ENCODE data around the gene FOXO3. TPM values are rescaled to one million over a fixed set of nuclear protein-coding genes. Genes with fewer than 3 reads are reported as not detected.
"Not testable (repeated sequence)": the region's sequence is repeated elsewhere in the genome, so short reads cannot be mapped to it uniquely, and the experiment has no call there.

Gene FOXO3
- total and polyA plus RNA-seq, 4 donors = 11.0 to 89.6 (median 44.1) TPM

- no peaks in the 10 kb centered on the region for H3K36me3 ChIP-seq (ENCODE audit: control insufficient read depth in 1 of 2, insufficient read depth in 2 of 2, low read length in 1 of 2)
- H3K4me1 ChIP-seq (ENCODE audit: control insufficient read depth in 1 of 2, insufficient read depth in 2 of 2, low read length in 2 of 2) = no peaks in the 10 kb centered on the region
- peak overlapping the region; percentile 78 to 95 for H3K27ac ChIP-seq (ENCODE audit: low read depth in 1 of 2, low read length in 2 of 2)
- DNase-seq (peak; percentile 96), ATAC-seq (ENCODE audit: low FRiP score) (peak; percentile 73)
- intact Hi-C loops (cut with DNase I) = loop anchor here (2.0 to 5.0 kb wide), 7 partner anchors 180 to 518 kb away; no protein-coding TSS in a partner anchor
- peak overlapping the region; percentile 81 to 94 for H3K4me3 ChIP-seq (ENCODE audit: low read length in 2 of 2)
- 0 to 1% methylated on average over 58 to 84 of the region's 84 CpGs for WGBS, 2 donors
- H3K27me3 ChIP-seq (ENCODE audit: control insufficient read depth in 1 of 2, insufficient read depth in 2 of 2, low read length in 1 of 2) = no peaks in the 10 kb centered on the region
- H3K9me3 ChIP-seq (ENCODE audit: control insufficient read depth, low read length) = no peaks in the 10 kb centered on the region
These were observed 1.4 kb upstream of the FOXO3 start for GRCh38 chr6:108559097-108559883.

GRCh38 chr6:108559884-108560462 lies 744 bp upstream of the FOXO3 start:
- ATAC-seq (ENCODE audit: low FRiP score) (peak; percentile 21), DNase-seq (peak; percentile 81 to 91)
- Histone ChIP-seq H3K4me1 (ENCODE audit: control insufficient read depth in 1 of 2, insufficient read depth in 2 of 2, low read length in 2 of 2) (no peaks in the 10 kb centered on the region), H3K4me3 (ENCODE audit: low read length in 2 of 2) (peak overlapping the region; percentile 81 to 93), H3K27me3 (ENCODE audit: control insufficient read depth in 1 of 2, insufficient read depth in 2 of 2, low read length in 1 of 2) (no peaks in the 10 kb centered on the region), H3K9me3 (ENCODE audit: control insufficient read depth, low read length) (no peaks in the 10 kb centered on the region), H3K36me3 (ENCODE audit: control insufficient read depth in 1 of 2, insufficient read depth in 2 of 2, low read length in 1 of 2) (no peaks in the 10 kb centered on the region), H3K27ac (ENCODE audit: low read depth in 1 of 2, low read length in 2 of 2) (peak overlapping the region; percentile 78 to 95)
- intact Hi-C loops (cut with DNase I) = loop anchor here (2.0 to 5.0 kb wide), 9 partner anchors 179 to 517 kb away; no protein-coding TSS in a partner anchor
- WGBS, 2 donors = 0% methylated on average over 45 to 64 of the region's 64 CpGs

GRCh38 chr6:108561309-108561647 lies 561 bp downstream of the FOXO3 start:
- not testable (repeated sequence) for H3K36me3 ChIP-seq (ENCODE audit: control insufficient read depth in 1 of 2, insufficient read depth in 2 of 2, low read length in 1 of 2); H3K9me3 ChIP-seq (ENCODE audit: control insufficient read depth, low read length); H3K27me3 ChIP-seq (ENCODE audit: control insufficient read depth in 1 of 2, insufficient read depth in 2 of 2, low read length in 1 of 2); ATAC-seq (ENCODE audit: low FRiP score); DNase-seq; H3K4me1 ChIP-seq (ENCODE audit: control insufficient read depth in 1 of 2, insufficient read depth in 2 of 2, low read length in 2 of 2)
- 0 to 2% methylated on average over 2 to 29 of the region's 40 CpGs for WGBS, 2 donors
- intact Hi-C loops (cut with DNase I) = loop anchor here in 1 of 2 donors (5.0 kb wide), 2 partner anchors 181 to 316 kb away; no protein-coding TSS in a partner anchor
- Histone ChIP-seq H3K27ac (ENCODE audit: low read depth in 1 of 2, low read length in 2 of 2) (peak overlapping the region in 1 of 2 donors; percentile 91), H3K4me3 (ENCODE audit: low read length in 2 of 2) (peak overlapping the region; percentile 81 to 93)

- Histone ChIP-seq H3K36me3 (ENCODE audit: control insufficient read depth in 1 of 2, insufficient read depth in 2 of 2, low read length in 1 of 2) (no peaks in the 10 kb centered on the region), H3K9me3 (ENCODE audit: control insufficient read depth, low read length) (no peaks in the 10 kb centered on the region), H3K27ac (ENCODE audit: low read depth in 1 of 2, low read length in 2 of 2) (peak overlapping the region in 1 of 2 donors; percentile 88), H3K27me3 (ENCODE audit: control insufficient read depth in 1 of 2, insufficient read depth in 2 of 2, low read length in 1 of 2) (no peaks in the 10 kb centered on the region), H3K4me1 (ENCODE audit: control insufficient read depth in 1 of 2, insufficient read depth in 2 of 2, low read length in 2 of 2) (peaks cover 0 to 5% of the 10 kb centered on the region in 2 donors), H3K4me3 (ENCODE audit: low read length in 2 of 2) (peak overlapping the region; percentile 71 to 81)
- ATAC-seq (ENCODE audit: low FRiP score) = no peak
- DNase-seq = peak; percentile 63 to 78
- 4 to 7% methylated on average over 46 of the region's 46 CpGs for WGBS, 2 donors
- intact Hi-C loops (cut with DNase I) = loop anchor here (2.0 to 5.0 kb wide), 3 partner anchors 91 to 315 kb away; no protein-coding TSS in a partner anchor
These were observed 1.2 kb downstream of the FOXO3 start for GRCh38 chr6:108561742-108562502.

- no peak for ATAC-seq (ENCODE audit: low FRiP score)
- peaks cover 0 to 11% of the 10 kb centered on the region in 2 donors for H3K4me1 ChIP-seq (ENCODE audit: control insufficient read depth in 1 of 2, insufficient read depth in 2 of 2, low read length in 2 of 2)
- H3K4me3 ChIP-seq (ENCODE audit: low read length in 2 of 2) = peak overlapping the region; percentile 71 to 81
- no peaks in the 10 kb centered on the region for H3K27me3 ChIP-seq (ENCODE audit: control insufficient read depth in 1 of 2, insufficient read depth in 2 of 2, low read length in 1 of 2)
- intact Hi-C loops (cut with DNase I) = loop anchor here (2.0 to 5.0 kb wide), 3 partner anchors 90 to 315 kb away; no protein-coding TSS in a partner anchor
- H3K9me3 ChIP-seq (ENCODE audit: control insufficient read depth, low read length) = no peaks in the 10 kb centered on the region
- peak overlapping the region; percentile 33 to 88 for H3K27ac ChIP-seq (ENCODE audit: low read depth in 1 of 2, low read length in 2 of 2)
- H3K36me3 ChIP-seq (ENCODE audit: control insufficient read depth in 1 of 2, insufficient read depth in 2 of 2, low read length in 1 of 2) = peaks cover 0 to 1% of the 10 kb centered on the region in 2 donors
- DNase-seq = peak; percentile 62 to 79
- WGBS, 2 donors = 5% methylated on average over 17 of the region's 17 CpGs
These were observed 1.8 kb downstream of the FOXO3 start for GRCh38 chr6:108562503-108562993.

- WGBS, 2 donors = 66 to 67% methylated on average over 8 of the region's 8 CpGs
- H3K27ac ChIP-seq (ENCODE audit: low read depth in 1 of 2, low read length in 2 of 2) = no peak overlapping the region
- no peak for ATAC-seq (ENCODE audit: low FRiP score)
- peaks cover 0 to 11% of the 10 kb centered on the region in 2 donors for H3K4me1 ChIP-seq (ENCODE audit: control insufficient read depth in 1 of 2, insufficient read depth in 2 of 2, low read length in 2 of 2)
- peak overlapping the region; percentile 71 to 81 for H3K4me3 ChIP-seq (ENCODE audit: low read length in 2 of 2)
- H3K9me3 ChIP-seq (ENCODE audit: control insufficient read depth, low read length) = no peaks in the 10 kb centered on the region
- H3K27me3 ChIP-seq (ENCODE audit: control insufficient read depth in 1 of 2, insufficient read depth in 2 of 2, low read length in 1 of 2) = no peaks in the 10 kb centered on the region
- DNase-seq = no peak
- intact Hi-C loops (cut with DNase I) = loop anchor here (2.0 to 5.0 kb wide), 3 partner anchors 90 to 314 kb away; no protein-coding TSS in a partner anchor
- H3K36me3 ChIP-seq (ENCODE audit: control insufficient read depth in 1 of 2, insufficient read depth in 2 of 2, low read length in 1 of 2) = peaks cover 0 to 3% of the 10 kb centered on the region in 2 donors
These were observed 2.6 kb downstream of the FOXO3 start for GRCh38 chr6:108563292-108563691.

GRCh38 chr6:108564178-108564577 lies 3.5 kb downstream of the FOXO3 start:
- 0 to 1% methylated on average over 3 of the region's 3 CpGs for WGBS, 2 donors
- ATAC-seq (ENCODE audit: low FRiP score) (no peak), DNase-seq (no peak)
- Histone ChIP-seq H3K36me3 (ENCODE audit: control insufficient read depth in 1 of 2, insufficient read depth in 2 of 2, low read length in 1 of 2) (peaks cover 0 to 3% of the 10 kb centered on the region in 2 donors), H3K9me3 (ENCODE audit: control insufficient read depth, low read length) (no peaks in the 10 kb centered on the region), H3K4me3 (ENCODE audit: low read length in 2 of 2) (peak overlapping the region in 1 of 2 donors; percentile 13), H3K27me3 (ENCODE audit: control insufficient read depth in 1 of 2, insufficient read depth in 2 of 2, low read length in 1 of 2) (no peaks in the 10 kb centered on the region), H3K27ac (ENCODE audit: low read depth in 1 of 2, low read length in 2 of 2) (no peak overlapping the region), H3K4me1 (ENCODE audit: control insufficient read depth in 1 of 2, insufficient read depth in 2 of 2, low read length in 2 of 2) (peaks cover 0 to 11% of the 10 kb centered on the region in 2 donors)
- intact Hi-C loops (cut with DNase I) = loop anchor here in 1 of 2 donors (5.0 kb wide), 2 partner anchors 178 to 313 kb away; no protein-coding TSS in a partner anchor
